ENCODE measurements around the gene CENPX. TPM values are rescaled to one million over a fixed set of nuclear protein-coding genes. Genes with fewer than 3 reads are reported as not detected.

The CENPX gene
- total RNA-seq, 1 experiment from 2014 or later: 77.9 TPM

GRCh38 chr17:81973432-81973831, 49.2 kb downstream of the CENPX start:
- TF ChIP-seq, protein P1, sequence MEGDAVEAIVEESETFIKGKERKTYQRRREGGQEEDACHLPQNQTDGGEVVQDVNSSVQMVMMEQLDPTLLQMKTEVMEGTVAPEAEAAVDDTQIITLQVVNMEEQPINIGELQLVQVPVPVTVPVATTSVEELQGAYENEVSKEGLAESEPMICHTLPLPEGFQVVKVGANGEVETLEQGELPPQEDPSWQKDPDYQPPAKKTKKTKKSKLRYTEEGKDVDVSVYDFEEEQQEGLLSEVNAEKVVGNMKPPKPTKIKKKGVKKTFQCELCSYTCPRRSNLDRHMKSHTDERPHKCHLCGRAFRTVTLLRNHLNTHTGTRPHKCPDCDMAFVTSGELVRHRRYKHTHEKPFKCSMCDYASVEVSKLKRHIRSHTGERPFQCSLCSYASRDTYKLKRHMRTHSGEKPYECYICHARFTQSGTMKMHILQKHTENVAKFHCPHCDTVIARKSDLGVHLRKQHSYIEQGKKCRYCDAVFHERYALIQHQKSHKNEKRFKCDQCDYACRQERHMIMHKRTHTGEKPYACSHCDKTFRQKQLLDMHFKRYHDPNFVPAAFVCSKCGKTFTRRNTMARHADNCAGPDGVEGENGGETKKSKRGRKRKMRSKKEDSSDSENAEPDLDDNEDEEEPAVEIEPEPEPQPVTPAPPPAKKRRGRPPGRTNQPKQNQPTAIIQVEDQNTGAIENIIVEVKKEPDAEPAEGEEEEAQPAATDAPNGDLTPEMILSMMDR (conservative IDR thresholded peaks at IDR 0.05): no peak
- Mint-ChIP-seq H3K4me3 (no peak overlapping the region), H3K27ac (no peak overlapping the region), H3K9me3 (peaks cover 23 to 24% of the 10 kb centered on the region in 2 experiments), H3K36me3 (ENCODE audit: insufficient read depth in 1 of 3, low read depth in 3 of 3) (peaks cover 0 to 2% (median 0%) of the 10 kb centered on the region in 3 experiments; a peak in 3 of 7 replicates), H3K27me3 (ENCODE audit: low read depth) (peaks cover 76% of the 10 kb centered on the region), H3K4me1 (peaks cover 6 to 8% of the 10 kb centered on the region in 2 experiments; a peak in 3 of 4 replicates)
- Histone ChIP-seq H2BK5ac (ENCODE audit: insufficient read length, low read length) (no peak overlapping the region), H3K4me2 (ENCODE audit: insufficient read depth, insufficient read length, low read length) (no peak overlapping the region), H3K23me2 (ENCODE audit: insufficient read length, low read depth, low read length, poor library complexity, severe bottlenecking) (peaks cover 12% of the 10 kb centered on the region), H3K79me2 (ENCODE audit: insufficient read depth, low read length) (no peaks in the 10 kb centered on the region), H3K23ac (ENCODE audit: insufficient read length, low read depth, low read length) (no peak overlapping the region), H3K18ac (ENCODE audit: insufficient read length, low read depth, low read length) (no peak overlapping the region), H3T11ph (ENCODE audit: low read length) (no peak overlapping the region), H2AFZ (ENCODE audit: low read length) (no peak overlapping the region), H4K8ac (replicated peaks; ENCODE audit: insufficient read length, low read depth, low read length) (no peak overlapping the region), H4K20me1 (ENCODE audit: control insufficient read depth, insufficient read depth, insufficient read length) (no peaks in the 10 kb centered on the region), H3K56ac (ENCODE audit: insufficient read length, low read depth, low read length) (no peak overlapping the region), H4K5ac (ENCODE audit: insufficient read length, low read depth, low read length) (no peak overlapping the region), H3K9ac (ENCODE audit: extremely low read depth, insufficient read length, low read length) (no peak overlapping the region), H3K14ac (ENCODE audit: insufficient read depth, low read length) (no peak overlapping the region), H3K9me3 (ENCODE audit: control insufficient read depth, low read depth, low read length) (no peaks in the 10 kb centered on the region), H2BK15ac (ENCODE audit: low read depth, low read length) (no peak overlapping the region), H3K4me1 (ENCODE audit: insufficient read depth, low read length) (no peaks in the 10 kb centered on the region), H2BK12ac (ENCODE audit: insufficient read length, low read depth, low read length) (no peak overlapping the region), H2BK20ac (ENCODE audit: low read depth, low read length, poor library complexity, severe bottlenecking) (no peak overlapping the region), H4K91ac (ENCODE audit: insufficient read length, low read depth, low read length) (no peak overlapping the region), H2AK5ac (ENCODE audit: insufficient read length, low read length) (no peak overlapping the region), H3K27ac (ENCODE audit: insufficient read length, low read depth, low read length) (no peak overlapping the region), H3K4ac (ENCODE audit: low read depth, low read length) (no peak overlapping the region), H2BK120ac (ENCODE audit: low read depth, low read length, poor library complexity, severe bottlenecking) (no peak overlapping the region), H3K79me1 (ENCODE audit: insufficient read depth, low read depth, low read length, poor library complexity, severe bottlenecking) (no peaks in the 10 kb centered on the region), H3K27me3 (ENCODE audit: insufficient read depth, low read length) (peaks cover 3% of the 10 kb centered on the region)
- DNase-seq: no peak

All from H9 (cell line).